ENCODE data around the gene ACTL6A. TPM values are rescaled to one million over a fixed set of nuclear protein-coding genes. Genes with fewer than 3 reads are reported as not detected.
A peak's percentile ranks its signal among the peaks of the same experiment; 100 is the strongest.

Gene ACTL6A
- total and polyA plus RNA-seq, 2 of the 4 experiments (the other 2 are of a cell fraction): 48.3 to 70.1 TPM

DNA sequence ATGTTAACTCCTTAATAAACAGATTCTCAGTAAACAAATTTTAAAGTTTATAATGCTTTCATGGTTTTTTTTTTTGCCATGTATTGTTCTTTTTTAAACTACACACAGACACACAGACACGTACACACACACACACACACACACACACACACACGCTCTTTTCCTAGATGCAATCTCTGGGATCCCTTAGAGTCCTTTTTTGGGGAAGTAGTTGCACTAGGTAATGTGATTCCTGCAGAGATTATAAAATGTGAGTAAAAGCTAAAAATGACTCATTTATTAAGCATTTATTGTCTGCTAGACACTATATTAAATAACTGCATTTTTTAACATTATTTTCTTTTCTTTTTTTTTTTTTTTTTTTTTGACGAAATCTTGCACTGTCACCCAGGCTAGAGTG, 61.7 kb downstream of the ACTL6A start:
- H3K27ac ChIP-seq (ENCODE audit: insufficient read depth, low read length): no peak overlapping the region
- CTCF ChIA-PET: interaction anchor here (0.6 kb wide), 1 partner anchor 9 kb away, joined by 3 read pairs; no protein-coding TSS in a partner anchor
- peak; percentile 43 for DNase-seq

More for the DNA sequence above, 61.7 kb downstream of the ACTL6A start:
- no CpG with 5 or more reads among the region's 3 CpGs for WGBS, 2 experiments (ENCODE audit: extremely low coverage in 2 of 2, insufficient read length in 1 of 2)
- BruUV-seq (replicated peaks): no TSS peak
- no peak overlapping the region for H2BK5ac ChIP-seq (ENCODE audit: low read depth, low read length, poor library complexity, severe bottlenecking)
- no peak overlapping the region for H3K14ac ChIP-seq (replicated peaks; ENCODE audit: low read depth, low read length)
- no peak overlapping the region for H3K4me3 ChIP-seq (ENCODE audit: insufficient read depth, low read depth, low read length)
- in situ Hi-C loops (cut with MboI; ENCODE audit: low sequenced_read_pairs): no loop called here
- dilution Hi-C loops (cut with HindIII; ENCODE audit: low sequenced_read_pairs, unreplicated experiment): no loop called here
- H3K9me3 ChIP-seq (ENCODE audit: control insufficient read depth, insufficient read depth, low read length): no peaks in the 10 kb centered on the region
- H2AFZ ChIP-seq (replicated peaks; ENCODE audit: low read length, poor library complexity): no peak overlapping the region
- peaks cover 0 to 6% of the 10 kb centered on the region in 2 experiments; a peak in 1 of 4 replicates for H3K79me1 ChIP-seq (ENCODE audit: low read depth in 1 of 2, low read length in 2 of 2)
- no peak overlapping the region for H3K9ac ChIP-seq (ENCODE audit: low read depth, low read length)
- no peaks in the 10 kb centered on the region for H4K20me1 ChIP-seq (ENCODE audit: insufficient read depth, low read length)
- H2BK15ac ChIP-seq (ENCODE audit: low read depth, low read length): no peak overlapping the region
- no peak overlapping the region for H2AK9ac ChIP-seq (replicated peaks; ENCODE audit: low read depth, low read length, poor library complexity)
- H4K91ac ChIP-seq (ENCODE audit: insufficient read depth, low read depth, low read length): no peak overlapping the region
- H3K4ac ChIP-seq (ENCODE audit: low read depth, low read length): no peak overlapping the region
- no peak overlapping the region for H2BK20ac ChIP-seq (ENCODE audit: low read depth, low read length)
- H3K4me1 ChIP-seq (ENCODE audit: control insufficient read depth, insufficient read depth, low read length): no peaks in the 10 kb centered on the region
- no peak overlapping the region for H3K23ac ChIP-seq (ENCODE audit: low read depth, low read length)
- no peaks in the 10 kb centered on the region for H3K27me3 ChIP-seq (ENCODE audit: control insufficient read depth, insufficient read depth, low read length)
- peaks cover 11% of the 10 kb centered on the region for H3K36me3 ChIP-seq (ENCODE audit: control insufficient read depth, insufficient read depth, low read length)
- POLR2A ChIA-PET (ENCODE audit: unreplicated experiment): no interaction called here
- no peak overlapping the region for H3K4me2 ChIP-seq (ENCODE audit: low read depth, low read length)
- intact Hi-C loops (cut with micrococcal nuclease): no loop called here
- no peak overlapping the region for H4K8ac ChIP-seq (ENCODE audit: low read depth in 2 of 2, low read length in 2 of 2)
- H3K18ac ChIP-seq (ENCODE audit: low read depth, low read length): no peak overlapping the region
- TF ChIP-seq, protein P1, sequence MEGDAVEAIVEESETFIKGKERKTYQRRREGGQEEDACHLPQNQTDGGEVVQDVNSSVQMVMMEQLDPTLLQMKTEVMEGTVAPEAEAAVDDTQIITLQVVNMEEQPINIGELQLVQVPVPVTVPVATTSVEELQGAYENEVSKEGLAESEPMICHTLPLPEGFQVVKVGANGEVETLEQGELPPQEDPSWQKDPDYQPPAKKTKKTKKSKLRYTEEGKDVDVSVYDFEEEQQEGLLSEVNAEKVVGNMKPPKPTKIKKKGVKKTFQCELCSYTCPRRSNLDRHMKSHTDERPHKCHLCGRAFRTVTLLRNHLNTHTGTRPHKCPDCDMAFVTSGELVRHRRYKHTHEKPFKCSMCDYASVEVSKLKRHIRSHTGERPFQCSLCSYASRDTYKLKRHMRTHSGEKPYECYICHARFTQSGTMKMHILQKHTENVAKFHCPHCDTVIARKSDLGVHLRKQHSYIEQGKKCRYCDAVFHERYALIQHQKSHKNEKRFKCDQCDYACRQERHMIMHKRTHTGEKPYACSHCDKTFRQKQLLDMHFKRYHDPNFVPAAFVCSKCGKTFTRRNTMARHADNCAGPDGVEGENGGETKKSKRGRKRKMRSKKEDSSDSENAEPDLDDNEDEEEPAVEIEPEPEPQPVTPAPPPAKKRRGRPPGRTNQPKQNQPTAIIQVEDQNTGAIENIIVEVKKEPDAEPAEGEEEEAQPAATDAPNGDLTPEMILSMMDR (conservative IDR thresholded peaks at IDR 0.05; ENCODE audit: low read depth, low read length): no peak
- TF ChIP-seq RFX5 (IDR thresholded peaks at IDR 0.05; ENCODE audit: low read depth, low read length) (no peak), SMC3 (IDR thresholded peaks at IDR 0.05; ENCODE audit: low read depth, low read length) (no peak), MXI1 (IDR thresholded peaks at IDR 0.05; ENCODE audit: borderline replicate concordance, low read depth, low read length) (no peak), CEBPB (IDR thresholded peaks at IDR 0.05; ENCODE audit: low read depth, low read length) (no peak), NFE2L2 (IDR thresholded peaks at IDR 0.05; ENCODE audit: low read depth, low read length) (no peak), RAD21 (IDR thresholded peaks at IDR 0.05; ENCODE audit: low read length) (no peak)
- H2AK5ac ChIP-seq (ENCODE audit: low read depth, low read length): no peak overlapping the region
- no peak overlapping the region for H3K56ac ChIP-seq (ENCODE audit: extremely low read depth, insufficient read depth, low read length)
- ATAC-seq (ENCODE audit: low read depth): peak; percentile 61
- H3K9me1 ChIP-seq (ENCODE audit: insufficient read depth, low read length): no peaks in the 10 kb centered on the region
- no peak overlapping the region for H4K5ac ChIP-seq (ENCODE audit: low read depth, low read length)
- H2BK120ac ChIP-seq (ENCODE audit: low read depth, low read length): no peak overlapping the region

All from IMR-90 (cell line).